ENCODE data around the gene CNTN1.
"Not testable (repeated sequence)": the region's sequence is repeated elsewhere in the genome, so short reads cannot be mapped to it uniquely, and the experiment has no call there.

Gene CNTN1

DNA sequence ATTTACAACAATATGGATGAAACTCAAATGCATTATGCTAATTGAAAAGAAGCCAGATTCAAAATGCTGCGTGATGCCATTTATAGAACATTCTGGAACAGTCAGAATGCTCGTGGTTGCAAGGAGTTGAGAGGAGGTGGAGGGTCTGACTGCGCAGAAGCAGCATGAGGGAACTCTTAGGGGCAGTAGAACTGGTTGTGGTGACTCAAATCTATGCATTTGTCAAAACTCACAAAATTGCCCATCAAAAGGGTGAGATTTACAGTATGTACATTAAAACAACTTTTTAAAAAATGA, 382.2 kb downstream of the CNTN1 start:
- no peak for TF ChIP-seq CTCF (IDR thresholded peaks at IDR 0.05; ENCODE audit: low read depth, low read length)
- in situ Hi-C loops (cut with HindIII; ENCODE audit: low sequenced_read_pairs): no loop called here
- DNase-seq (ENCODE audit: low read depth, low spot score): no peak
- H3K4me3 ChIP-seq (ENCODE audit: low read depth, low read length): no peak overlapping the region

DNA sequence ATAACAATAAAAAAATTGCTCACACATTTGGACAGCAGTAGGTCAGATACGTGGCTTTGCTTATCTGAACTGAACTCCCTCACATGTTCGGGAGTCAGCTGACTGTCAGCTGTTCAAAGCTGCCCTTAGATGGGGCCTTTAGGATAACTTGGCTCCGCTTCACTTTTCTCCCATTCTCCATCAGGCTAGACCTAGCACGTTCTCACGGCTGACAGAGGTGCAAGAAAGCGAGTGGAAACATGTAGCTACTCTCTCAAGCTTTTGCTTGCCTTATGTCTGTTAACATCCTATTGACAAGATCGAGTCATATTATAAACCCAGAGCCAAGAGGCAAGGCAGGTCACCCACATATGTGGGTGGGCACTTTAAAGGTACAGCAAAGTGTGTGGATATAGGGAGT, 383.9 kb downstream of the CNTN1 start:
- in situ Hi-C loops (cut with HindIII; ENCODE audit: low sequenced_read_pairs): no loop called here
- no peak for DNase-seq (ENCODE audit: low read depth, low spot score)
- H3K4me3 ChIP-seq (ENCODE audit: low read depth, low read length): no peak overlapping the region
- TF ChIP-seq CTCF (IDR thresholded peaks at IDR 0.05; ENCODE audit: low read depth, low read length): no peak

- DNase-seq (ENCODE audit: low read depth, low spot score); in situ Hi-C loops (cut with HindIII; ENCODE audit: low sequenced_read_pairs); H3K4me3 ChIP-seq (ENCODE audit: low read depth, low read length): not testable (repeated sequence)
Measured at GRCh38 chr12:41081241-41081640, 389.0 kb downstream of the CNTN1 start.

DNA sequence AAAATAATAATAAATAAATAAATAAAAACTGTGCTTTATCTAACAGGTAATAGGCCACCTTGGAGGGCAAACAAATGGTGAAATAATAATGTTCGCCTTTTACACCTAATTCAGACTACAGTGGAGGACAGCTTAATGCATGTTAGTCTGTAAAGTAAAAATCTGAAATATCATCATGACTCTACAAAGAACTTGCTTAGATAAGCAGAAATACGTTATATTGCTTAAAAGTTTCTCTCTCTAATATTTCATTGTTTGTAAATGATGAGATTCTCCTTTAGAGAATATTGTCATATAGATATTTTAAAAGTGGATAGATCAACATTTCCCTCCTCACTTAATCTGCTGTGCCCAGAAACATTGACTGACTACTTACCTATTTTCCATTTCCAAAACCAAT, 397.2 kb downstream of the CNTN1 start:
- DNase-seq (ENCODE audit: low read depth, low spot score): no peak
- in situ Hi-C loops (cut with HindIII; ENCODE audit: low sequenced_read_pairs): no loop called here
- H3K4me3 ChIP-seq (ENCODE audit: low read depth, low read length): no peak overlapping the region
- no peak for TF ChIP-seq CTCF (IDR thresholded peaks at IDR 0.05; ENCODE audit: low read depth, low read length)

DNA sequence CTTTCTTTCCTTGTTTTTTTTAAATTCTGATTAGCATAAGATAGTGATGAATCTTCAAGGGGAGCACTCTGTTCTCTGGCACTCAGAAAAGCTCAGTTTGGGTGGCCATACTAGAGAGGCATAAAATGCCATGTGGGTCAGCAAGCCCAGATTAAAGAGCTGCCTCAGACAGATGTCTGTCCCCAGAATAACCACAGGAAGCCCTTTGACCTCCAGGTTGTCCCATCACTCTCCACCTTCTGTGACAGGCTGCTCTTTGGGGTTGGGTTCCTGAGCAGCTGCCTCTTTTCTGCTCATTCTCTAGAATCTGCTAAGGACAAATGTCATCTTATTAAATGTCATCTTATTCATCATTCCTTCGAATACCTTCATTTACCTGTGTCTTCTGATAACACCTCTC, 399.9 kb downstream of the CNTN1 start:
- no peak for DNase-seq (ENCODE audit: low read depth, low spot score)
- no peak overlapping the region for H3K4me3 ChIP-seq (ENCODE audit: low read depth, low read length)
- in situ Hi-C loops (cut with HindIII; ENCODE audit: low sequenced_read_pairs): no loop called here
- no peak for TF ChIP-seq CTCF (IDR thresholded peaks at IDR 0.05; ENCODE audit: low read depth, low read length)

- no peak for DNase-seq (ENCODE audit: low read depth, low spot score)
Measured at GRCh38 chr12:41096797-41097196, 404.6 kb downstream of the CNTN1 start.

DNA sequence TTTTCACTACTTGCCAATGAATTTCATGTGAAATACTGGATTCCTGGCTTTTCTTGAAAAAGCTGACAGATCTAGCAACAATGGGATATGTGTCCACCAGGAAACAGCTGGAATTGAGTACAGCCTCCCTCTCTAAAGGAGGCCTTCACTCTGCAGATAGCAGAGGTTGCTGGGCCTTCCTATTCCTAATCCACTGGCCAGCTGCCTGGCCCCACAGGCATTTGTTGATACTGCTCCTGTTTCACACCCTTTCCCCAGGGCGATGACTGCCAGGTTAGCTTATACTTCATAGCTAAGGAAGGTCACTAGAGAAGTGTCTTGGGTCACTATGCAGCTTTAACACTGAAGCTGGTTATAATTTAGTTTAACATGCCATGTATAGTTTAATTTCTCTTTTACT, 408.3 kb downstream of the CNTN1 start:
- H3K4me3 ChIP-seq (ENCODE audit: low read depth, low read length): no peak overlapping the region
- DNase-seq (ENCODE audit: low read depth, low spot score): no peak
- in situ Hi-C loops (cut with HindIII; ENCODE audit: low sequenced_read_pairs): no loop called here
- TF ChIP-seq CTCF (IDR thresholded peaks at IDR 0.05; ENCODE audit: low read depth, low read length): no peak

More at GRCh38 chr12:41096797-41097196, 404.6 kb downstream of the CNTN1 start:
- TF ChIP-seq CTCF (IDR thresholded peaks at IDR 0.05; ENCODE audit: low read depth, low read length): no peak
- H3K4me3 ChIP-seq (ENCODE audit: low read depth, low read length): no peak overlapping the region
- in situ Hi-C loops (cut with HindIII; ENCODE audit: low sequenced_read_pairs): no loop called here

Measured in astrocyte of the spinal cord (primary cell).